Colonic mucosa (tissue), 4 donors: ENCODE data around the gene CDX2. TPM values are rescaled to one million over a fixed set of nuclear protein-coding genes. Genes with fewer than 3 reads are reported as not detected.

ENCODE experiments used
- DNase-seq: peaks from one replicate; pipeline ENCODE4 v3.0.0-alpha.2; 2020
- H3K27ac ChIP-seq: fragments of 200-600 bp; one replicate; pipeline ENCODE4 v1.8.0; 2021
- H3K27me3 ChIP-seq: fragments of 200-600 bp; one replicate; pipeline ENCODE4 v1.8.0; 2021
- H3K36me3 ChIP-seq: fragments of 200-600 bp; one replicate; pipeline ENCODE4 v1.8.0; 2021
- H3K4me1 ChIP-seq: fragments of 200-600 bp; one replicate; pipeline ENCODE4 v1.8.0; 2021; ENCODE audit warnings: mild to moderate bottlenecking
- H3K4me3 ChIP-seq: fragments of 200-600 bp; one replicate; pipeline ENCODE4 v1.8.0; 2021
- H3K9ac ChIP-seq, 2 donors: one replicate each; pipeline ENCODE4 v1.7.0; 2013; ENCODE audit warnings: control low read depth in 2 of 2, low read depth in 2 of 2, low read length in 2 of 2
- H3K9me3 ChIP-seq: fragments of 200-600 bp; one replicate; pipeline ENCODE4 v1.8.0; 2021
- intact Hi-C: fragments of 100-400 bp; cut with DNase I; formaldehyde crosslinking; loops from one replicate; pipeline ENCODE4 v1.14.1; 2022
- total RNA-seq, 2 donors: library from RNA; stranded (reverse); fragmentation: NEBNext Ultra II Directional in 1 of 2; extraction: Animal tissue kit (Norgen Biotek cat#: 25700) in 1 of 2; gene quantifications; one replicate each; pipeline ENCODE4 v1.2.1, GENCODE V29; 2021
- TF ChIP-seq, protein P1 (sequence below): fragments of 200-600 bp; IDR thresholded peaks from one replicate; pipeline ENCODE4 v1.8.0; 2022; ENCODE audit warnings: antibody characterized with exemption, mild to moderate bottlenecking
- donor health status: healthy.
- donor health status: DM: no; HTN: no; CAD: no.
- donor health status: DM: no; HTN: no; CAD: no.

The CDX2 gene
- total RNA-seq, 2 donors from 2014 or later: 271 to 391 TPM

DNA sequence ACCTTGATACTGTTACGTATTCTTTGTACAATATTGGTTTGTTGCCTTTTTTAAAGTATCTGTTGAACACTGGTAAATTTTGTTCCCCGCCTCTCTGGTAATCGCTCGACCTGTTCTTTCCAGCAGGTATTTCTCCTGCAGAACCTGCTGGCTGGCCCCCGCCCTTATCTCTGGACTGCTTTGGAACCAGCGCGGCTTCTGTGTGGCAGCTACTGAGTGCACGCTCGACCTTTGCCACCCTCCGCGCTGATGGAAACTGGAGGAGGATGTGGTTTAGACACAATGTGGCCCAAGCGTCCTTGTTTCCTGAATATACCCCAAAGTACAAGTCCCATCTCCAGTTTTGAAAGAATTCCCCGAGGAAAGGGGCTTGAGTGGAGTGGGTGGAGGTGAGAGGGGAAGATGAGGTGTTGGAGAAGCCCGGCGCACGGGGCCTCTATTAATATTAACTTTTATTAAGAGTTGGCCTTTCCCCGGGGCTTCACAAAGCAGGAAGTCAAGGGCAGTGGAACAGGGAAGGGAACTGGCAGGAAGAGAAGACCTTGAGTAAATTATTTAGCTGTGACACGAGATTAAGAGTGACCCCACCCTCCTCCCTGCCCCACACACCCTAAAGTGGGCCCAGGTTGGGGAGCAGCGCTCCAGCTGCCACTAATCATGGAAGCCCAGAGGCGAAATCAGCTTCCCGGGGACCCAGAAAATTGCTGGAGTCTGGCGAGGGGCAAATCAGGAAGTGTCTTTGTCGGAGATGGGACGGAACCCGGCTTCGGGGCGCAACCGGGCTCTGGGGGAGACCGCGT lies 16.0 kb downstream of the CDX2 start:
- H3K9ac ChIP-seq: peak overlapping the region; percentile 83 to 84
- intact Hi-C loops: loop anchor here (5.0 kb wide), 2 partner anchors 86 to 121 kb away; no protein-coding TSS in a partner anchor
- no peaks in the 10 kb centered on the region for H3K9me3 ChIP-seq
- DNase-seq: peak; percentile 86
- peak overlapping the region; percentile 46 for H3K4me3 ChIP-seq
- peaks cover 5% of the 10 kb centered on the region for H3K27me3 ChIP-seq
- TF ChIP-seq, protein P1, sequence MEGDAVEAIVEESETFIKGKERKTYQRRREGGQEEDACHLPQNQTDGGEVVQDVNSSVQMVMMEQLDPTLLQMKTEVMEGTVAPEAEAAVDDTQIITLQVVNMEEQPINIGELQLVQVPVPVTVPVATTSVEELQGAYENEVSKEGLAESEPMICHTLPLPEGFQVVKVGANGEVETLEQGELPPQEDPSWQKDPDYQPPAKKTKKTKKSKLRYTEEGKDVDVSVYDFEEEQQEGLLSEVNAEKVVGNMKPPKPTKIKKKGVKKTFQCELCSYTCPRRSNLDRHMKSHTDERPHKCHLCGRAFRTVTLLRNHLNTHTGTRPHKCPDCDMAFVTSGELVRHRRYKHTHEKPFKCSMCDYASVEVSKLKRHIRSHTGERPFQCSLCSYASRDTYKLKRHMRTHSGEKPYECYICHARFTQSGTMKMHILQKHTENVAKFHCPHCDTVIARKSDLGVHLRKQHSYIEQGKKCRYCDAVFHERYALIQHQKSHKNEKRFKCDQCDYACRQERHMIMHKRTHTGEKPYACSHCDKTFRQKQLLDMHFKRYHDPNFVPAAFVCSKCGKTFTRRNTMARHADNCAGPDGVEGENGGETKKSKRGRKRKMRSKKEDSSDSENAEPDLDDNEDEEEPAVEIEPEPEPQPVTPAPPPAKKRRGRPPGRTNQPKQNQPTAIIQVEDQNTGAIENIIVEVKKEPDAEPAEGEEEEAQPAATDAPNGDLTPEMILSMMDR: no peak
- H3K27ac ChIP-seq: peak overlapping the region; percentile 88
- H3K36me3 ChIP-seq: no peaks in the 10 kb centered on the region
- no peaks in the 10 kb centered on the region for H3K4me1 ChIP-seq

DNA sequence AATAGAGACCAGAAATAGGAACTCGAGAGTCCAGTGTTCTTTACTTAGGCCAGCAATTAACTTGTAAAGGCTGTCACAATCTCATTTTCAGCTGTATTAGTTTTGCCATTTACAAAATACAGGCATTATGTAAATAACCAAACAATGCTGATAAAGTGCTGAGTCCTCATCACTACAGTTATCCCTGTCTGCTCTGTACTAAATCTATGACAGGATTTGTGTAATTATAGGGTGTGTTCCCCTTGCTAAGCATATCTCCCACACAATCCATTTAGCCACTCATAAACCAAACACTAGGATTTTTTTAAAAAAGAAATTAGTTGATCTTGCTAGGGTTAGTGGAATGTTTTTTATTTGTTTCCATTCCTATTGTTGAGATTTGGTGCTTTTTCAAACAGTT lies 26.1 kb downstream of the CDX2 start:
- no peak overlapping the region for H3K27ac ChIP-seq
- intact Hi-C loops: no loop called here
- H3K9me3 ChIP-seq: no peaks in the 10 kb centered on the region
- no peaks in the 10 kb centered on the region for H3K4me1 ChIP-seq
- H3K4me3 ChIP-seq: no peak overlapping the region
- H3K27me3 ChIP-seq: no peaks in the 10 kb centered on the region
- TF ChIP-seq, protein P1: no peak
- H3K9ac ChIP-seq: no peak overlapping the region
- no peak for DNase-seq
- H3K36me3 ChIP-seq: no peaks in the 10 kb centered on the region

DNA sequence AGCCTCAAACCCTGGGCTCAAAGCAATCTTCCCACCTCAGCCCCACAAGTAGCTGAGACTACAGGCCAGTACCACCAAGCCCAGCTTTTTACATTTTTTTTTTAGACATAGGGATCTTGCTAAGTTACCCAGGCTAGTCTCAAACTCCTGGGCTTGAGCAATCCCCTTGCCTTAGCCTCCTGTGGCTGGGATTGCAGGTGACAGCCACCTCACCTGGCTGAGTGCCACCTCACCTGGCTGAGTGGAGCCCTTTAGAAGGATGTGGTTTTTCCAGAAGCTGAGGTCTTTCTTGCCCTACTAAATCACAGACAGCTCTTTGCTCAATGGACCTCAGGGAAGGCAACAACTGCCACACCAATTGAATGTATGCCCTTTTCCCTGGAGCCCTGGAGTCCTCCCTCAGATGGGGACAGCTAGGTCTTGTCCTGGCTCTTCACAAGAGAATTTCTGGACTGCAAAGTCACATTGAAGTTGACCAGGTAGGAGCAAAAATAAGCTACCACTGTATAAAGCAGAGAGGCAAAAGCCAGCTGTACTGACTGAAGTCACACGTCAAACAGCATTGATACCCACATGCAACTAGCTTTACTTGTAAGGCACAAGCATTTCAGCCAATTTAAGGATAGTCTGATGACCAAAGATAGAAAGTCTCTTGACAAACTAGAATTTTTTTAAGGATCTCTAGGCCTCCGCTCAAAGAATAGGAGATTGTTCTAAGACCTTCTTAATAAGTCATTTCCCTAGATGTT lies 35.4 kb downstream of the CDX2 start:
- no peak overlapping the region for H3K9ac ChIP-seq
- intact Hi-C loops: no loop called here
- peaks cover 24% of the 10 kb centered on the region for H3K27me3 ChIP-seq
- H3K4me1 ChIP-seq: no peaks in the 10 kb centered on the region
- H3K4me3 ChIP-seq: no peak overlapping the region
- no peak overlapping the region for H3K27ac ChIP-seq
- no peaks in the 10 kb centered on the region for H3K36me3 ChIP-seq
- TF ChIP-seq, protein P1: no peak
- DNase-seq: no peak
- no peaks in the 10 kb centered on the region for H3K9me3 ChIP-seq

DNA sequence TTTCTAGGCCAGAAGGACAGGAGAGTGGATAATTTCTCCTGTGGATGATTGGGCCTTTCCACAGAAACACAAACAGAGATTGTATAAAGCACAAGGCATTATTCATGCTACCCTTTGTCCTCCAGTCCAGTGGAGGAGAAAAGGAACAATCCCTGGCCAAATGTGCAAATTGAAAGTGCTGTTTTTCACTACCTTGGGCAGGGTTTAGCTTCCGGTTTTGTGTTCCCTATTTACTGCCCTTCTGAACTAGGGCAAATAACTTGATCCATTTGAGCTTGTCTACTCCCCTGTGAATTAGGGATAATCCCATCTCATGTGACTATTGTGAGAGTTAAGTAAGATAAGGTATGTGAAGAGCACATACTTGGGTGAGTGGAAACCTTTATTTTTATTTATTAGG lies 36.0 kb downstream of the CDX2 start:
- peaks cover 30% of the 10 kb centered on the region for H3K27me3 ChIP-seq
- H3K9me3 ChIP-seq: no peaks in the 10 kb centered on the region
- intact Hi-C loops: no loop called here
- H3K27ac ChIP-seq: no peak overlapping the region
- H3K4me3 ChIP-seq: no peak overlapping the region
- TF ChIP-seq, protein P1: no peak
- no peaks in the 10 kb centered on the region for H3K36me3 ChIP-seq
- H3K9ac ChIP-seq: no peak overlapping the region
- DNase-seq: no peak
- H3K4me1 ChIP-seq: no peaks in the 10 kb centered on the region

DNA sequence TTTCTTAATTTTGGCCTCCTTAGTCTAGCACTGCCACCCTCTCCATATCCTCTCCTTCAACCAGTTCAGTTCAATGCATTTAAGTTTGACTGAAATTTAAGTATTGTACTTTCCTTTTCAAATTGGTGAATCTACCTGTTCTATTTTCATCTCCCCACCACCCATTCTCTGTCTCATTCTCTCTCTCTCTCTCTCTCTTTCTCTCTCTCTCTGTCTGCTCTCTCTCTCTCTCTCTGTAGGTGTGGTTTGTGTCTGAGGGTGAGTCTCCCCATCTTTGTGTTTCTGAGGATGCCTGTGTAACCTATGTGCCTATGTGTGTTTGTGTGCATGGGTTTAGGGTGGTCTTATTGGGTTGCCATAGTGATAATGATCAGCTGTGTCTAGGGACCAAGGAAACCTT lies 39.2 kb downstream of the CDX2 start:
- TF ChIP-seq, protein P1: no peak
- no peaks in the 10 kb centered on the region for H3K36me3 ChIP-seq
- H3K27me3 ChIP-seq: peaks cover 61% of the 10 kb centered on the region
- intact Hi-C loops: no loop called here
- DNase-seq: no peak
- no peaks in the 10 kb centered on the region for H3K4me1 ChIP-seq
- H3K9ac ChIP-seq: no peak overlapping the region
- no peaks in the 10 kb centered on the region for H3K9me3 ChIP-seq
- no peak overlapping the region for H3K4me3 ChIP-seq
- H3K27ac ChIP-seq: no peak overlapping the region
